ENCODE measurements around the gene THUMPD3. TPM values are rescaled to one million over a fixed set of nuclear protein-coding genes. Genes with fewer than 3 reads are reported as not detected.

The THUMPD3 gene
- total and polyA plus RNA-seq, 9 of the 15 experiments (the other 6 are each of a cell fraction or from before 2014, with no cell fraction given): 58.3 to 132 (median 113) TPM

GRCh38 chr3:9362731-9363530, at the start of gene THUMPD3 (continued):
- TF ChIP-seq E4F1 (CRISPR knock-in tag; IDR thresholded peaks at IDR 0.05; ENCODE audit: borderline replicate concordance) (no peak), IRF2 (CRISPR knock-in tag; IDR thresholded peaks at IDR 0.05) (no peak), SRF (CRISPR knock-in tag; IDR thresholded peaks at IDR 0.05) (peak in 1 of 2 experiments; percentile 21; a peak in 2 of 4 replicates), THRB (CRISPR knock-in tag; conservative IDR thresholded peaks at IDR 0.05) (peak; percentile 84), MBD2 (IDR thresholded peaks at IDR 0.05; ENCODE audit: borderline replicate concordance, low read depth) (peak; percentile 84), MLX (CRISPR knock-in tag; conservative IDR thresholded peaks at IDR 0.05) (peak in 1 of 2 experiments; percentile 59; a peak in 2 of 4 replicates), NR2C1 (IDR thresholded peaks at IDR 0.05) (peak; percentile 95), NR2C1 (tag; IDR thresholded peaks at IDR 0.05) (peak; percentile 97), POLR2G (IDR thresholded peaks at IDR 0.05; ENCODE audit: low read depth, low read length) (peak; percentile 99), KLF1 (tag; IDR thresholded peaks at IDR 0.05) (peak; percentile 93), ZNF584 (CRISPR knock-in tag; IDR thresholded peaks at IDR 0.05; ENCODE audit: low read depth) (peak; percentile 81; the same call in 1 of the 2 replicates), ZNF395 (CRISPR knock-in tag; IDR thresholded peaks at IDR 0.05) (peak; percentile 74; the same call in 1 of the 2 replicates), NUFIP1 (IDR thresholded peaks at IDR 0.05; ENCODE audit: partially characterized antibody) (no peak), KAT7 (CRISPR knock-in tag; IDR thresholded peaks at IDR 0.05; ENCODE audit: borderline replicate concordance) (peak; percentile 91; the same call in 1 of the 2 replicates), FOXK2 (conservative IDR thresholded peaks at IDR 0.05 in 1 of 2, IDR thresholded peaks at IDR 0.05 in 1 of 2; ENCODE audit: low read depth in 2 of 2) (peak; percentile 72 to 78; a peak in 3 of 4 replicates), ZBTB33 (CRISPR knock-in tag; IDR thresholded peaks at IDR 0.05) (peak; percentile 81), ELF1 (tag; IDR thresholded peaks at IDR 0.05) (peak; percentile 87), SOX6 (IDR thresholded peaks at IDR 0.05) (peak; percentile 43; the same call in 1 of the 2 replicates), ZNF436 (CRISPR knock-in tag; IDR thresholded peaks at IDR 0.05) (no peak)
